Activated CD8-positive, alpha-beta memory T cell treated with anti-CD3 and anti-CD28 coated beads for 4 hours (primary cell): ENCODE results near the gene SLFN13.
"Not testable (repeated sequence)": the region's sequence is repeated elsewhere in the genome, so short reads cannot be mapped to it uniquely, and the experiment has no call there.

Source experiments
- DNase-seq, 2 donors: peaks; one replicate each; pipeline ENCODE4 v3.0.0-alpha.2; 2020; ENCODE audit warnings: low read depth in 2 of 2

Gene SLFN13

DNA sequence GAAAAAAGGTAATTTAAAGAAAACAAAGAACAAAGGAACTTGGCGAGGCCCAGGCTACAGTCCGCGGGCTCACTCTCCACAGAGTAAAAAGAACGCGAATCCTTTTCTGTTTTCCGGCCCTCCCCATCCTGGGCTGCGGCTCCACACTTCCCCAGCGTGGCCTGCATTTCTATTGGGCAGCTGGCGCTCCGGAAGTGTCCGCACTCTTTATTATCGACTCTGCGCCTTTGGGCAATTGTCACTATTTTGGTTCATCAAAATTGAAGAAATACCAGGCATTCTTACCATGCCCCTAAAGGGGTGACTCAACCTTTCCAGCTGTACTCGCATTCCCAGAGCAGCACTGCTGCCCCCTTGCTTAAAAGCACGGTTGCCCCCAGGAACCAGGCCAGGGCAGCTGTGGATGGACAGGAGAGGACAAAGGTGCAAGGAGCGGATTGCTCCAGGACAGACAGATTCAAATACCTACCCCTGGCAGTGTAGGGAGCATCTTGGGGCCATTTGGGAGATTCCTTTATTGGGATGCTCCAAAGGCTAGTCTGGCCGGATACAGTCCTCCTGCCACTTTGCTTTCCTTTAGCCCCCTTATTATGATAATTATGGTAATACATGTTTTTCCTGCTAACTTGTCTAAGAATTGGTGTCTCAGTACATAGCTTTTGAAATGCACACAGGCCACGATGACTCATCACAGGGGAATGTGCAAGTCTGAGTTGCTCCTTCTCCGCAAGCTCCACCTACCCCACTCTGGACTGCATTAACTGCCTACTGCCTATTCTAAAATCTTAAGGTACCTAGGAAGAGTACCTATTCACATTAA, 15.3 kb downstream of the SLFN13 start:
- peak; percentile 50 to 62 for DNase-seq

DNA sequence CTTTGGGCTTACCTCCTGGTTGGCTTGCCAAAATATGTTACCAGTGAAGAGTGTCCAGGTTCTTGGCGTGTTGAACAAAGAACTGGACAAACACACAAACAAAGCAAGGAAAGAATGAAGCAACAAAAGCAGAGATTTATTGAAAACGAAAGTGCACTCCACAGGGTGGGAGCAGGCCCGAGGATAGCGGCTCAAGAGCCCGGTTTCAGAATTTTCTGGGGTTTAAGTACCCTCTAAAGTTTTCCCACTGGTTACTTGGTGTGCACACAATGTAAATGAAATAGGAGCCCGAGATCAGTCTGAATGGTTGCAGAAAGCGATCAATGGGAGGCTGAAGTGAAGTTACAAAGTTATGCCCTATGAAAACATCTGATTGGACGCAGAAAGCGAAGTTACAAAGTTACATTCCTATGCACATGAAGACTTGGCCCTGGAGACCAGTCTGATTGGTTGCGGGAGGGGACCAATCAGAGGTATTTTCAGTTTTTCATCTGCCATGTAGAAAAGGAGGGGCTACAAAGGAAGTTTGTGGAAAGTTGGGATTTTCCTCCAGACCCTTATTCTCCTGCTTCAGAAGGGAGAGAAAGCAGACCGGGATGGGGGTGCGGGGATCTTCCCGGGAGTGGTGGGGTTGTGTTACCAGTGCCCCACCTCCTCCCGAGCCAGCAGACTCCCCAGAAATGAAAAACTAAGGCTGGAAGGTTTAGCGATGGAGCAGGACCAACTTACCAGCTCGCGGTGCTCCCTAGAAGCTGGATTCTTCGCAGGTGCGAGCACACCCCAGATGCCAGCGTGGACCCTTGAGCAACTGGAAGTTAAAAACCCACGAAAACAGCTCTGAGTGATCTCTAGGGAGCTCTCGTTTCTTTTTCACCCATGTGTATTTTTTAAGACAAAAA, 16.1 kb downstream of the SLFN13 start, which contains the start of gene SLFN12:
Gene SLFN12 (minus strand): TSS at position 325 of the 899 bp plus-strand sequence. CDS start 9,472 bp downstream, outside the sequence.
- peak in 1 of 2 donors; percentile 22 for DNase-seq

DNA sequence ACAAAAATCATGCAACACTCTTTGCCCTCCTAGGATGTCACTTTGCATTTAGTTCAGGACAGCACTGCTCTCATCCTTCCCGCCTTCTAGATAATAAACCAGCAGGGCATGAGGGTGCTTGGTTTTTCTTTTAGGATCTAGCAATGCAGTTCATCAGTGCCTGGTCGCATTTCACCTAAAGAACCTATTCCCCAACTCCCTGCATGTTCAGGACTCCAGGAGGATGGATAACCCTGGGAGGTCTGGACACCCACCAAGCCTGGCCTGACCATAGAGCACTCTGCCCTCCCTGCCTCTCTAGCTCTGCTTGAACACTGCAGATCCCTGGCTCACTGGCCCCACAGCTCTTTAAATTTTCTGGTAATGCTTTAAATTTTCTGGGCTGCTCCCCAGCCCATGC, 18.9 kb downstream of the SLFN13 start:
- no peak for DNase-seq

DNA sequence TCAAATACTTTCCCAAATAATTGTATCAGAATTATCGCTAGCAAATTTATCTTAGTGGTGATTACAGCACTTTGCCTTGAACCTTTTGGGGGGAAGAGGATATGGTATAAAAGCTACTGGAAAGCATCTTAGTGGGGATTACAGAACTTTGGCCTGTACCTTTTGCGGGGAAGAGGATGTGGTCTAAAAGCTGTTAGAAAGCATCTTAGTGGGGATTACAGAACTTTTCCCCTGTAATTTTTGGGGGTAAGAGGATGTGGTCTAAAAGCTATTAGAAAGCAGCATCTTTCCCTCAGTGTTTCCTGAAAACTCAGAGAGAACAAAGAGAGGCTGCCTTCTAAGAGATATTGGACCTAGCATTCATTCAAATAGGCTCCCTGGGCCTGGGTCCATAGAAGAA, 20.3 kb downstream of the SLFN13 start:
- no peak for DNase-seq

DNA sequence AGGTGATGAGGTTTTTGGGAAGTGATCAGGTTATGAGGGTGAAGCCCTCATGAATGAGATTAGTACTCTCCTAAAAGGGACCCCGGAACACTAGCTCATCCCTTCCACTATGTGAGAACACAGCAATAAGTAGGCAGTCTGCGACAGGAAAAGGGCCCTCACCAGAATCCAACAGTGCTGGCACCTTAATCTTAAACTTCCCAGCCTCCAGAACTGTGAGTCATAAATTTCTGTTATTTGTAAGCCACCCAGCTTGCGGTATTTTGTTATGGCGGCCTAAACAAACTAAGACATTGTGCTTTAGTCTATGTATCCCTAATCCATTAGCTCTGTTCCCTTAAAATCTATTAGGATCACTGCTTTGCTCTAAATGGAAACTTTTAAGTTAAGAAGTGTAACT, 24.8 kb downstream of the SLFN13 start:
- no peak for DNase-seq

DNA sequence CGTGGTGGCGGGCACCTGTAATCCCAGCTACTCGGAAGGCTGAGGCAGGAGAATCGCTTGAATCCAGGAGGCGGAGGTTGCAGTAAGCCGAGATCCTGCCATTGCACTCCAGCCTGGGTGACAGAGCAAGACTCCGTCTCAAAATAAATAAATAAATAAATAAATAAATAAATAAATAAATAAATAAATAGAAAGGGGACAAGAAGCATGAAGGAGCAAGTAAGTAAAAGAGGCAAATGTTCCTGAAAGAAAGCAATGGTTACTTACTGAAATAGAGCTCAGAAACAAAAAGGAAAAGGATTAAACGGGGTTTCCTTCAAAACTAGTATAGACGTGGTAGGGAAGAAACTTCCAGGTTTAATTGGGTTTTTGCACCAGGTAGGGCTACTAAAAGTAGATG, 27.5 kb downstream of the SLFN13 start:
- DNase-seq: not testable (repeated sequence)

DNA sequence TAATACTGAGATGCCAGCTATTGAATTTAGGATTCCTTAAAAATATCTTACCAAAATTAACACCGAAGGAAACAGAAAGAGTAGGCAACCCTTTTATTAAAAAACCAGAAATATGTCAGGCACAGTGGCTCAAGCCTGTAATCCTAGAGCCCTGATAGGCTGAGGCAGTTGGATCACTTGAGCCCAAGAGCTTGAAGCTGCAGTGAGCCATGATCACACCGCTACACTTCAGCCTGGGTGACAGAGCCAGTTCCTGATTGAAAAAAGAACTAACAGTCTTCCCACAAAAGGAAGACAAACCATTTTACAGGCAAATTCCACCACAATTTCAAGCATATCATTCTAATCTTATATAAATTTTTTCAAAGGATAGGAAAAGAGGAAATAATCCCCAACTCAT, 31.9 kb downstream of the SLFN13 start:
- DNase-seq: no peak

DNA sequence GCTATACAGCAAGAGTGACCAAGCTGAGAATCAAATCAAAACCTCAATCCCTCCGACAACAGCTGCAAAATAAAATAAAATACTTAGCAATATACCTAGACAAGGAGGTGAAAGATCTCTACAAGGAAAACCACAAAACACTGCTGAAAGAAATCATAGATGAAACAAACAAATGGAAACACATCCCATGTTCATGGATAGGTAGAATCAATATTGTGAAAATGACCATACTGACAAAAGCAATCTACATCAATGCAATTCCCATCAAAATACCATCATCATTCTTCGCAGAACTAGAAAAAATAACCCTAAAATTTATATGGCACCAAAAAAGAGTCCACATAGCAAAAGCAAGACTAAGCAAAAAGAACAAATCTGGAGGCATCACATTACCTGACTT, 33.9 kb downstream of the SLFN13 start:
- DNase-seq: not testable (repeated sequence)

DNA sequence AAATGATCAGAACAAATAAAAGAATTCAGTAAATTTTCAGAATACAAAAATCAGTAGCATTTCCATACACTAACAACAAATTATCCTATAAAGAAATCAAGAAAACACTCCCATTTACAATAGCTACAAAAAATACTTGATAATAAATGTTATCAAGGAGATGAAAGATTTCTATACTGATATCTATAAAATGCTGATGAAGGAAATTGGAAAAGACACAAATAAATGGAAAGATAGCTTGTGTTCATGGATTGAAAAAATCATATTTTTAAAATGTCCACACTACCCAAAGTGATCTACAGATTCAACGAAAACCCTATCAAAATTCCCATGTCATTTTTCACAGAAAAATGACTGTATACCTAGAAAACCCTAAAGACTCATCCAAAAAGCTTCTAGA, 34.3 kb downstream of the SLFN13 start:
- no peak for DNase-seq

DNA sequence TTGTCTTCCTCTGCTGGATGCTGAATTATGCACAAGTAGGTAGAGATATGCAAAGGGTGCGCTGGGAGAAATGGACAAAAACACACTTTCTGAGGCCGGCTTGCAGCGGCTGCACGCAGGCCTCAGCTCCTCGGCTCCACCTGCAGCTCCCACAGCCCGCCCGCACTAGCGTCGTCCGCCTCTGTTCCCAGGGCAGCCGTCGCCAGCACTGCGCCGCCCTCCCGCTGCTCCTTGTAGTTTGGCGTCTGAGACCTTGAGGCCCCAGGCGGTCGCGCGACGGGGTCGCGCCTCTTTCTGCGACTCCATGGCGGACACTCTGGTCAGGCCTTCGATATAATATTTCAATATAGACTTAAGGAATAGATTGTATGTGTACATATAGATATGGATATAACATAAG, 41.0 kb downstream of the SLFN13 start:
- DNase-seq: no peak

DNA sequence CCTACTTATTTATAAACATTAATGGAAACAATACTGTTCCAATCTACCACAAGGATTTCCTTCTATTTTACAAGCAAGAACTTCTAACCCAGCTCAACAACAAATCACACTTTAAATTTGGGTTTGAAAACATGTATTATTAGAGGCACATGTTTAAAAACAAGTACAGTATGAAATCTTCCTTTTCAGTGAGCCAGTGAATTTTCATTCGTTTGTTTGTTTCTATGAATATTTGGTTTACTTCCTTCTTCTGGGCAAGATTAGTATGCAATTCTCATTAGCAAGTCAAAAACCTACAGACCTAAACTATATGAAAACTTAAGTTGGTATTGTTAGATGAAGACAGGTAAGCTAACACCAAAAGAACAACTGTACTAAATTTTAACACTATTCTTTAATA, 42.0 kb downstream of the SLFN13 start:
- no peak for DNase-seq

DNA sequence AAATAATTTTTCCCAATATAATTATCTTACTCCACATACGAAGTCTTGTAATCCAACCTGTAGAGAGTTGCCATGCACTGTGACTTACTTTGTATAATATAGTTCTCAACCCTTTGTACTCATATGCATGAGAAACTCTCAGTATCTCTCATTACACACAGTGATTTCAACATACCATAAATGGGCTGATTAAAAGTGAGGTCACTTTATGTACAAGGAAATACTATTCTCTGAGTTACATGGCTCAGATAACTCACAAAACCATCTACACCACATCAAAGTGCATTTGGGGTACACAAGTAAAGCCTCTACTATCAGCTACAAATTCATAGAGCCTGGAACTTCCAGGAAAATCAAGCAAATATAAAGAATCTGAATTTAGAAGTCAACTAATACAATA, 44.2 kb downstream of the SLFN13 start:
- DNase-seq: no peak

DNA sequence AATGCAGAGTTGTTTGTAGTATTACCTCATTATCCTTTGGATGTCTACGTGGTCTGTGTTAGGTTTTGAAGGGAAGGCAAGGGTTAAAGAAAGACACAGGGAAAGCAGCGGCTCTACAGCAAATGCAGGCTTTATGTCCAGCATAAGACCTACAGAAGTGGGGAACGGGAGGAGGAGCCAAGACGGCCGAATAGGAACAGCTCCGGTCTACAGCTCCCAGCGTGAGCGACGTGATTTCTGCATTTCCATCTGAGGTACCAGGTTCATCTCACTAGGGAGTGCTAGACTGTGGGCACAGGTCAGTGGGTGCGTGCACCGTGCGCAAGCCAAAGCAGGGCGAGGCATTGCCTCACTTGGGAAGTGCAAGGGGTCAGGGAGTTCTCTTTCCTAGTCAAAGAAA, 54.8 kb downstream of the SLFN13 start:
- not testable (repeated sequence) for DNase-seq

DNA sequence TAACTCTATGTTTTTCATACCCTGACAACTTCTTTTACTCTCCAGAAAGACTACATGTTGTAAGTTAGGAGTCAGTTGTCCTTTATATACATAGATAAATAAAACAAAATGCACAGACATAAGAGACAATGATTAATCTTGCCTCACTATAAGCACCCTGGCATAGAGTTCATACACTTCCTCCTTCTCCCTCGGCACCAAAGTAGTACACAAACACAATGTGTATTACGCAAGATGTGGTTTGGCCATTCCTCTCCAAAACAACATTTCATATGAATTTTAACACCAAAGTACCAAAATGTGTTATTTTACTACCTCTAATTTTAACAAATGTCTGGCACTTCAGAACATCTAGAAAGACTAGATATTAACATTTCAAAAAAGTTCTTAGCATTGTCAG, 57.9 kb downstream of the SLFN13 start:
- DNase-seq: no peak

DNA sequence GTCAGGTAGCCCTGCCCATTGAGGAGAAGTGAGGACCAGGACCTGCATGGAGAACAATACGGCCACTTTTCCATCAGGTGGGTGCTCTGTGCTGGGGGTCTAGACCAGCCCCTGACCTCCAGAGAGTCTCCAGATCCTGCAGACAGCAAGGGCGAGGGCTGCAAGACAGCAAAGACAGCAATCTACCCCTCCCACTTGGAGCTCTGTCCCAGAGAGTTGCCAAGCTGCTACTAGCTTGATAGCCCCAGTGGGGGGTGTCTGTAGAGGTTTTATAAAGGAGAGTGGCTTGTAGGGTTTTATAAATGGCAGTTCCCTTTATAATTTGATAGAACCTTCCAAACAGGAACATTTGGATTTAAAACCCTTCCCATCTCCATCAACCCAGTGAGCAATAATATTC, 58.4 kb downstream of the SLFN13 start:
- DNase-seq: no peak

DNA sequence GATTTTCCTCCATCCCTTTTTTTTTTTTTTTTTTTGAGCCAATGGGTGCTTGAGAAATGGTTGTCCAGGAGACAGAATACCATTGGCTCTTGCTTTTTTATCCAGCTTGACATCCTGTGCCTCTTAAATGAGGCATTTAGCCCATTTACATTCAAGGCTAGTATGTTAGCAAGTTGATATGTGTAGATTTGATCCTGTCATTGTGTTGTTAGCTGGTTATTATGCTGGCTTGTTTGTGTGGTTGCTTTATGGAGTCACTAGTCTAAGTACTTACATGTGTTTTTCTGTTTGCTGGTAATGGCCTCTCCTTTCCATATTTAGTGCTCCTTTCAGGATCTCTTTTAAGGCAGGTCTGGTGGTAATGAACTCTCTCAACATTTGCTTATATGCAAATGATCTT, 61.1 kb downstream of the SLFN13 start:
- DNase-seq: no peak
